ENCODE measurements around the gene DIP2C.
"Not testable (repeated sequence)": the region's sequence is repeated elsewhere in the genome, so short reads cannot be mapped to it uniquely, and the experiment has no call there.

The DIP2C gene

DNA sequence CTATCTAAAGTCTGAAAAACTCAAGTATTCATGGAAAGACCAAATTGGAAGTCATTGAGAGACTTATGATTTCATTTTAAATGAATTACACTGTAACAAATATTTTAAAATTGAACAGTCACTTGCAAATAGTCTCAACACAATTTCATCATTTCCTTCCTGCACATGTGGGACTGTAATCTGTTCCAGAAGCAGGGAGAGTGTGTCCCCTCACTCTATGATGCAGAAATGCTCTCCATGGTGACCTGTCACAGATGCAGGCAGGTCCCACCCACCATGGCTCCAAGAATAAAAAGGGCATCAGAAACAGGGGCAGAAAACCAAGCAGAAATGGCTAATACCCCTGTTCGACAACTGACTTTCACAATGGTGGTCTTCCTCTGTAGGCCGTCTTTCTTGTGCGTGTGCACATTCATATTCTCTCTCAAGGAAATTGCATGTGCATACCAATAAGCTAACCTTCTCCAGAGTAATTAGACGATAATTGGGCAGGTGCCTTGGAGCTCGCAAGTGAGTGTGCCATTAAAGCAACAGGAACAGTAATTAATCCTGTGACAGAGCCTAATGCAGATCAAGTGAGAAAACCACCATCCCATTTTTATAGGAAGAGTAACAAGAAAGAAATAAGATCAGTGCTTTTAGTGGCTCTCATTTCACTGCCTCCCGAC is 383.3 kb downstream of the DIP2C start:
- H3K4me1 Mint-ChIP-seq (ENCODE audit: low read depth): no peaks in the 10 kb centered on the region
- no peak overlapping the region for H3K4me3 Mint-ChIP-seq
- H3K27ac Mint-ChIP-seq: no peak overlapping the region
- H3K36me3 Mint-ChIP-seq (ENCODE audit: low read depth): no peaks in the 10 kb centered on the region
- H3K9me3 Mint-ChIP-seq: no peaks in the 10 kb centered on the region
- intact Hi-C loops (cut with micrococcal nuclease): no loop called here
- no peaks in the 10 kb centered on the region for H3K27me3 Mint-ChIP-seq

DNA sequence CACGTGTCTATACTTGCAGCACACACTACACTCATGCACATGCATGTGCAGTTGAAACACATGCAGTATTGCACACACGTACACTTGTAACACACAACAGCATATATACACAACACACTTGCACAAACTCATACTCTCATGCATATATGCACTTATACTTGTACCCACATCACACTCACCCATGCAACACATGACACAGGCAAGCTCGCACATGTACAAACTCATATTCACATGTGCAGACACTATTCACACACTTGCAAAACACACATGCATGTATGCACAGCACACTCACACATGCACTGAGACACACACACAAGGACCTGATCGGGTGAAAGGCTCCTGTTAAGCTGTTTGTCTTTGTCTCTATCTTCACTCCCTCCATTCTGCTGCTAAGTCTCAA is 384.4 kb downstream of the DIP2C start:
- Mint-ChIP-seq H3K27ac (no peak overlapping the region), H3K36me3 (ENCODE audit: low read depth) (no peaks in the 10 kb centered on the region), H3K4me3 (no peak overlapping the region), H3K4me1 (ENCODE audit: low read depth) (no peaks in the 10 kb centered on the region), H3K9me3 (no peaks in the 10 kb centered on the region), H3K27me3 (no peaks in the 10 kb centered on the region)
- intact Hi-C loops (cut with micrococcal nuclease): no loop called here

GRCh38 chr10:301536-301935 is 387.9 kb downstream of the DIP2C start:
- Mint-ChIP-seq H3K4me1 (ENCODE audit: low read depth) (no peaks in the 10 kb centered on the region), H3K36me3 (ENCODE audit: low read depth) (no peaks in the 10 kb centered on the region), H3K27ac (no peak overlapping the region), H3K27me3 (peaks cover 2% of the 10 kb centered on the region), H3K9me3 (no peaks in the 10 kb centered on the region), H3K4me3 (no peak overlapping the region)
- intact Hi-C loops (cut with micrococcal nuclease): no loop called here

GRCh38 chr10:300580-300979 is 388.9 kb downstream of the DIP2C start:
- H3K9me3 Mint-ChIP-seq; H3K4me1 Mint-ChIP-seq (ENCODE audit: low read depth); H3K36me3 Mint-ChIP-seq (ENCODE audit: low read depth); H3K27ac Mint-ChIP-seq; H3K4me3 Mint-ChIP-seq; H3K27me3 Mint-ChIP-seq; intact Hi-C loops (cut with micrococcal nuclease): not testable (repeated sequence)

- Mint-ChIP-seq H3K27ac (no peak overlapping the region), H3K4me3 (no peak overlapping the region), H3K36me3 (ENCODE audit: low read depth) (no peaks in the 10 kb centered on the region), H3K27me3 (peaks cover 2% of the 10 kb centered on the region), H3K4me1 (ENCODE audit: low read depth) (no peaks in the 10 kb centered on the region), H3K9me3 (no peaks in the 10 kb centered on the region)
- intact Hi-C loops (cut with micrococcal nuclease): no loop called here
These were observed 389.5 kb downstream of the DIP2C start for GRCh38 chr10:299969-300368.

GRCh38 chr10:299512-299911 is 390.0 kb downstream of the DIP2C start:
- no peak overlapping the region for H3K4me3 Mint-ChIP-seq
- H3K36me3 Mint-ChIP-seq (ENCODE audit: low read depth): no peaks in the 10 kb centered on the region
- intact Hi-C loops (cut with micrococcal nuclease): no loop called here
- peaks cover 2% of the 10 kb centered on the region for H3K27me3 Mint-ChIP-seq
- H3K9me3 Mint-ChIP-seq: no peaks in the 10 kb centered on the region
- H3K27ac Mint-ChIP-seq: no peak overlapping the region
- H3K4me1 Mint-ChIP-seq (ENCODE audit: low read depth): no peaks in the 10 kb centered on the region

- intact Hi-C loops (cut with micrococcal nuclease): no loop called here
- no peak overlapping the region for H3K4me3 Mint-ChIP-seq
- no peaks in the 10 kb centered on the region for H3K4me1 Mint-ChIP-seq (ENCODE audit: low read depth)
- no peaks in the 10 kb centered on the region for H3K36me3 Mint-ChIP-seq (ENCODE audit: low read depth)
- H3K9me3 Mint-ChIP-seq: no peaks in the 10 kb centered on the region
- peaks cover 7% of the 10 kb centered on the region for H3K27me3 Mint-ChIP-seq
- no peak overlapping the region for H3K27ac Mint-ChIP-seq
These were observed 391.4 kb downstream of the DIP2C start for GRCh38 chr10:298033-298432.

- no peaks in the 10 kb centered on the region for H3K36me3 Mint-ChIP-seq (ENCODE audit: low read depth)
- H3K4me3 Mint-ChIP-seq: no peak overlapping the region
- H3K9me3 Mint-ChIP-seq: no peaks in the 10 kb centered on the region
- no peak overlapping the region for H3K27ac Mint-ChIP-seq
- intact Hi-C loops (cut with micrococcal nuclease): no loop called here
- H3K27me3 Mint-ChIP-seq: peaks cover 8% of the 10 kb centered on the region
- H3K4me1 Mint-ChIP-seq (ENCODE audit: low read depth): no peaks in the 10 kb centered on the region
These were observed 391.9 kb downstream of the DIP2C start for GRCh38 chr10:297567-297966.

GRCh38 chr10:293636-294035 is 395.8 kb downstream of the DIP2C start:
- no peaks in the 10 kb centered on the region for H3K9me3 Mint-ChIP-seq
- H3K27me3 Mint-ChIP-seq: peaks cover 8% of the 10 kb centered on the region

GRCh38 chr10:290026-290725 is 399.3 kb downstream of the DIP2C start:
- intact Hi-C loops (cut with micrococcal nuclease): no loop called here
- Mint-ChIP-seq H3K27ac (no peak overlapping the region), H3K27me3 (peaks cover 6% of the 10 kb centered on the region), H3K36me3 (ENCODE audit: low read depth) (no peaks in the 10 kb centered on the region), H3K9me3 (no peaks in the 10 kb centered on the region), H3K4me1 (ENCODE audit: low read depth) (peaks cover 5% of the 10 kb centered on the region), H3K4me3 (no peak overlapping the region)

More at GRCh38 chr10:293636-294035, 395.8 kb downstream of the DIP2C start:
- Mint-ChIP-seq H3K4me3 (no peak overlapping the region), H3K27ac (no peak overlapping the region), H3K4me1 (ENCODE audit: low read depth) (no peaks in the 10 kb centered on the region), H3K36me3 (ENCODE audit: low read depth) (no peaks in the 10 kb centered on the region)
- intact Hi-C loops (cut with micrococcal nuclease): no loop called here

GRCh38 chr10:289581-289980 is 399.9 kb downstream of the DIP2C start:
- Mint-ChIP-seq H3K27me3 (peaks cover 6% of the 10 kb centered on the region), H3K9me3 (no peaks in the 10 kb centered on the region), H3K27ac (no peak overlapping the region), H3K36me3 (ENCODE audit: low read depth) (no peaks in the 10 kb centered on the region), H3K4me3 (no peak overlapping the region), H3K4me1 (ENCODE audit: low read depth) (peaks cover 6% of the 10 kb centered on the region)
- intact Hi-C loops (cut with micrococcal nuclease): no loop called here

DNA sequence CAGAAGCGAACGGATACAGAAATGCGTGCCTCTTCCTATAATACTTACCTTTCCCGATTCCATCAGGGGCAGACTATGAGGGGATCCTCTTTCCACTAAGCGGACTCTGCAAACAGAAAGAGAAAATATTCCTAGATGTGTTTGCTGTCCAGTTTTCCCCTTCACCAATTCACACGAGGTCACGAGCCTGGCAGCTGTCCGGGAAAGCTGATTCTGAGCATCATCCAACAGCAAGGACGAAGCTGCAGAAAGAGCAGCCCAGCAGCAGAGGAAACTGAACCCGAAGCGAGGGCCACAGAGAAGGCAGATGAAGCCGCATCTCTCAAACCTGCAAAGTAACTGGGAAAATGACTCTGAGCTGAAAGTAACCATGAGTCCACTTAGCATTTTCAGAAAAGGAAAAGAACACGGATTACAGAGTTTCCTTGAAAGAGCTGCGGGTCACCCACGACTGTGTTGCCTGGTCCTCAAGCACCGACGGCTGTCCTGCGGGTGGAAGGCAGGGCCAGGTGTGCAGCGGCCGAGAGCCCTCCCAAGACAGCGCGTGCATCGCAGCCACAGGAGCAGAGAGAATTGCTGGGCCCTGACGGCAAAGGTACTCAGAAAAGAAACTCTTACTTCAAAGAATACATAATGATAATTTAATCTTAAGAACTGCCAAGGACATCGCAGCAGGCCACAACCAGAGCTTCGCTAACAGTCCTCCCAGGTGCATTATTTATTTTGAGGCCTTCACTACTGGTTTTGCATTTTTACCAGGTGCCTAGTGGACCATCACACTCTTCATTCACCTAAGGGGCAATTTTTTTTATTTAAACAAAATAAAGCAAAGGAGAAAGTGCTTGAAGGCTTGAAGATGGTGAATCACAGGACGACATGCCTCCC is 400.9 kb downstream of the DIP2C start:
- H3K27ac Mint-ChIP-seq: no peak overlapping the region
- intact Hi-C loops (cut with micrococcal nuclease): no loop called here
- no peaks in the 10 kb centered on the region for H3K9me3 Mint-ChIP-seq
- no peak overlapping the region for H3K4me3 Mint-ChIP-seq
- peaks cover 5% of the 10 kb centered on the region for H3K36me3 Mint-ChIP-seq (ENCODE audit: low read depth)
- peaks cover 14% of the 10 kb centered on the region for H3K4me1 Mint-ChIP-seq (ENCODE audit: low read depth)
- peaks cover 1% of the 10 kb centered on the region for H3K27me3 Mint-ChIP-seq

DNA sequence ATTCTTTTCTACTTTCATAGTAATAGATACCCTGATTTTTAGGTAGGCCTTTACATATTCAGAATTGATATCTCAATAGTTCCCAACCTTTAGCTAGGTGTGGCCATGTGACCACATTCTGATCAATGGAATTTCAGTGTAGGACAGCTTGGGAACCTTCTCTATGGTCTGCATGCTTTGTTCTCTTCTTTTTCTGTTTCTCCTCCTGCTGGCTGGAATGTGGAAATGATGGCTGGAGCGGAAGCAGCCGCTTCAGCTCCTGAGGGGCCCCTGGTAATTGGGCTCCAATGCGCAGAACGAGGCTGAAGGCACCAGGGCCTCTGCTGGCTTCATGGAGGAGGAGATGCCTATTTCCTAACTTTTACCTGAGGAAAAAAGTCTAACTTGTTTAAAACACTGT is 401.7 kb downstream of the DIP2C start:
- Mint-ChIP-seq H3K4me1 (ENCODE audit: low read depth) (peaks cover 19% of the 10 kb centered on the region), H3K27me3 (peaks cover 1% of the 10 kb centered on the region), H3K36me3 (ENCODE audit: low read depth) (peaks cover 5% of the 10 kb centered on the region), H3K9me3 (no peaks in the 10 kb centered on the region), H3K27ac (no peak overlapping the region), H3K4me3 (no peak overlapping the region)
- intact Hi-C loops (cut with micrococcal nuclease): no loop called here

DNA sequence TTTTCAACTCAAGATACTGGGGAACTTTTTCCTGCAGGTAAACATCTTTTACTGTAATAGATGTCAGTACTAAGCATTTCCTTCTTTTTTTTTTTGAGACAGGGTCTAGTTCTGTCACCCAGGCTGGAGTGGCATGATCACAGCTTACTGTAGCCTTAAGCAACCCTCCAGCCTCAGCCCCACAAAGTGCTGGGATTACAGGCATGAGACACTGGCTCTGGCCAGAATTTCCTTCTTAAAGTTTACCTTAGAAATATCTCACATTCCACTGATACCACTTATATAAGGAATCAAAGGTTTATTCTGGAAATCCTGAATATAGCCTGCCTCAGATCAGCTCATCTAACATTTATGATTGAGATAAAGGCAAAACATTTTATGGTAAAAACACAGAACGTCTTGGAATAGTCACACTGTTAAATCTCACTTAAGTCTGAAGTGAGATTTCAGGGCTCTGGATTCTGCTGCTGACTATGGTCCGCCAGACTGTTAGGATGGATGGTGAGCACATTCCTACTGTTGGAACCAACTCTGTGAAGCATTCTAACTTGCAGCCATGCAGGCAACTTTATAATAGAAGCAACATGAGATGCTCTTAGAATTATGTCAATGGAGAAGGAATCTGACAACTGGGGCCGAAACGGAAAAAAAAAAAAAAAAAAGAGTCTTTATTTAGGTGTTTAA is 402.3 kb downstream of the DIP2C start:
- peaks cover 21% of the 10 kb centered on the region for H3K4me1 Mint-ChIP-seq (ENCODE audit: low read depth)
- intact Hi-C loops (cut with micrococcal nuclease): no loop called here
- no peak overlapping the region for H3K4me3 Mint-ChIP-seq
- H3K27me3 Mint-ChIP-seq: no peaks in the 10 kb centered on the region
- H3K36me3 Mint-ChIP-seq (ENCODE audit: low read depth): peaks cover 5% of the 10 kb centered on the region
- H3K9me3 Mint-ChIP-seq: no peaks in the 10 kb centered on the region
- H3K27ac Mint-ChIP-seq: no peak overlapping the region

All from dendritic cell treated with granulocyte-macrophage colony-stimulating factor and Interleukin-4, amounts not matched to agents 40 ng/mL and 50 ng/mL, for 4 days (primary cell).